GM23248 (cell line): ENCODE results near the gene GCLM. TPM values are rescaled to one million over a fixed set of nuclear protein-coding genes. Genes with fewer than 3 reads are reported as not detected.
"Not testable (repeated sequence)": the region's sequence is repeated elsewhere in the genome, so short reads cannot be mapped to it uniquely, and the experiment has no call there.

ENCODE experiments used
- DNase-seq: peaks from one replicate; pipeline ENCODE4 v3.0.0-alpha.2; 2015
- H2AFZ ChIP-seq: fragments of 200-600 bp; sonication (generic); 2 replicates; pipeline ENCODE4 v1.6.1; 2016; ENCODE audit warnings: antibody characterized with exemption
- H3F3A ChIP-seq: fragments of 200-600 bp; sonication (generic); 2 replicates; pipeline ENCODE4 v1.6.1; 2016; ENCODE audit warnings: mild to moderate bottlenecking, antibody characterized with exemption, mixed run types; ENCODE audit not compliant: insufficient read depth
- H3K27ac ChIP-seq: fragments of 200-600 bp; sonication (generic); 2 replicates; pipeline ENCODE4 v1.5.1; 2016; ENCODE audit warnings: mild to moderate bottlenecking
- H3K27me3 ChIP-seq: fragments of 200-600 bp; sonication (generic); replicated peaks from 2 replicates; pipeline ENCODE4 v1.6.1; 2016; ENCODE audit warnings: mild to moderate bottlenecking; ENCODE audit not compliant: insufficient read depth
- H3K36me3 ChIP-seq: fragments of 200-600 bp; sonication (generic); 2 replicates; pipeline ENCODE4 v1.6.1; 2016; ENCODE audit warnings: low read depth, mild to moderate bottlenecking
- H3K4me1 ChIP-seq: fragments of 200-600 bp; sonication (generic); 2 replicates; pipeline ENCODE4 v1.6.1; 2016; ENCODE audit warnings: mild to moderate bottlenecking; ENCODE audit not compliant: insufficient read depth
- H3K4me2 ChIP-seq: fragments of 200-600 bp; sonication (generic); one replicate; pipeline ENCODE4 v1.6.1; 2016; ENCODE audit warnings: mild to moderate bottlenecking; ENCODE audit not compliant: unreplicated experiment
- H3K4me3 ChIP-seq: fragments of 200-600 bp; sonication (generic); 2 replicates; pipeline ENCODE4 v1.5.1; 2016; ENCODE audit warnings: mild to moderate bottlenecking
- H3K79me2 ChIP-seq: fragments of 200-600 bp; sonication (generic); 2 replicates; pipeline ENCODE4 v1.6.1; 2016; ENCODE audit warnings: mild to moderate bottlenecking; ENCODE audit not compliant: insufficient read depth
- H3K9ac ChIP-seq: fragments of 200-600 bp; sonication (generic); 2 replicates; pipeline ENCODE4 v1.6.1; 2016; ENCODE audit warnings: mild to moderate bottlenecking
- H3K9me2 ChIP-seq: fragments of 200-600 bp; sonication (generic); 2 replicates; pipeline ENCODE4 v1.6.1; 2016; ENCODE audit warnings: mixed run types, mild to moderate bottlenecking, moderate library complexity; ENCODE audit not compliant: insufficient read depth
- H3K9me3 ChIP-seq: fragments of 200-600 bp; sonication (generic); one replicate; pipeline ENCODE4 v1.6.1; 2017; ENCODE audit warnings: low read depth
- H4K20me1 ChIP-seq: fragments of 200-600 bp; sonication (generic); 2 replicates; pipeline ENCODE4 v1.6.0; 2016; ENCODE audit not compliant: insufficient read depth
- EZH2 ChIP-seq: fragments of 200-600 bp; sonication (generic); IDR thresholded peaks from 2 replicates; pipeline ENCODE4 v1.6.1; 2018; ENCODE audit warnings: antibody characterized with exemption, mild to moderate bottlenecking; ENCODE audit not compliant: insufficient read depth, poor library complexity, severe bottlenecking
- EZH2phosphoT487 ChIP-seq: fragments of 200-600 bp; sonication (generic); IDR thresholded peaks from 2 replicates; pipeline ENCODE4 v1.6.1; 2018; ENCODE audit warnings: antibody characterized with exemption, moderate library complexity, mild to moderate bottlenecking, low read depth; ENCODE audit not compliant: insufficient read depth
- WGBS, 2 experiments: methylation state at CpG; one replicate each; pipeline ENCODE4 v1.1.6; 2015 to 2017; ENCODE audit warnings: low lambda C conversion rate in 2 of 2, low coverage in 1 of 2; ENCODE audit errors: missing lambda C conversion rate in 2 of 2; 5-methylcytosine and 5-hydroxymethylcytosine counted together
- in situ Hi-C: fragments of 300-500 bp; cut with MboI; formaldehyde crosslinking; loops from 2 replicates; pipeline ENCODE4 v1.15.0; 2020
- polyA plus RNA-seq: library from polyadenylated mRNA; unstranded; fragments of >200 nt; fragmentation: Nextera tagmentation; extraction: Ambion mirVana; gene quantifications from 2 replicates; pipeline ENCODE4 v1.2.1, GENCODE V29; 2016
- total RNA-seq: library from RNA; depleted of rRNA; stranded (reverse); fragments of >200 nt; shearing (Covaris generic); gene quantifications from 2 replicates; pipeline ENCODE4 v1.2.3, GENCODE V29; 2014

Gene GCLM
- total and polyA plus RNA-seq, 2 experiments from 2014 or later: 32.7 to 69.0 TPM

DNA sequence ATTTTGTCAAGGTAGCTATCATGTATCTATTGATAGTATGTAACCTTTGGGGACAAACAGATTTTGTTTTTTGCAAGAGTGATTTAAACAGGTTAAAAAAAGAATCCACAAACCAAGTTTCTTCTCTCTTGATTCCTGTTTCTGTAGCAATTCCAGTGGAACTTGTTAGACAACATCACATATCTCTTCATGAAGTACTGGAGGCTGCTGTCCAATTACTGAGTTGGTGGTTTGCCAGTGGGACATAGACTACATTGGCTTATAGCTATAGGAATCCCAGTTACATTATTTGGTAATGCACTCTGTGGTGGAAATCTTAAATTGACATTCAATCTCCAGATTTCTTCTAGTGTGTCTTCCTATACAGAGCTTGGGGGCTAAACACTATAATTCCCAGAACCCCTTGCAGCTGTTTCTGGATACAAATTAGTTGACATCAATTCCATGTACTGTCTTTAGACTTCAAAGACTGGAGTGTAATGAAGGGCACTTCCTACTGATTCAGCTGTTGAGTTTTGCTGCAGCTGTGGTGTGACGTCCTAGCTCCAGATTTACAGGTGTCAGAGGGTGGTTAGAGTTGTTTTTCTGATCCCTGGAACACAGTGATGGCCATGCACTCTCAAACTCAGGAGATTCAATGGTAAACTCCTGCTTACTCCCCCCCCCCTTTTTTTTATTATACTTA is 29.4 kb upstream of the GCLM start:
- no peak overlapping the region for H3K27ac ChIP-seq
- WGBS, 2 experiments: 12 to 19% methylated on average over 1 of the region's 1 CpG

DNA sequence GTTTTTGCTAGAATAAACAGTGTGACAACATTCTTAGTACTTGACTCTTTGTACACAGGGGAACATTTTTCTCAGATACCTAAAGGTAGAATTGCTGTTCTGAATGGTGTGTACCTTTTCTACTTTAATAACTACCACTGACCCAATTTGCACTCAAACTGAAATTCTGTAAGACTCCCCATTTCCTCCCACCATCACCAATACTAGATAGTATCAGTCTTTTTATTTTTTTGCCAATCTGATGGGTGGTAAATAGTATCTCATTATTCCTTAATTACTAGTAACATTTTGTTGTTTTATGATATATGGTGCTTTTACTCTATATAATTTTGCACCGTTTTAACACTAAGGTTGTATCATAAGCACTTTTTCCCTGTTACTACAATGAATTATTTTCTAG is 28.8 kb upstream of the GCLM start:
- in situ Hi-C loops: no loop called here
- Histone ChIP-seq H2AFZ (no peak overlapping the region), H3F3A (no peaks in the 10 kb centered on the region), H3K36me3 (no peaks in the 10 kb centered on the region), H3K27ac (no peak overlapping the region), H3K9me3 (no peaks in the 10 kb centered on the region), H3K9ac (no peak overlapping the region), H3K9me2 (no peaks in the 10 kb centered on the region), H3K79me2 (no peaks in the 10 kb centered on the region), H4K20me1 (no peaks in the 10 kb centered on the region), H3K27me3 (no peaks in the 10 kb centered on the region), H3K4me1 (no peaks in the 10 kb centered on the region), H3K4me3 (no peak overlapping the region), H3K4me2 (no peak overlapping the region)
- DNase-seq: no peak
- WGBS, 2 experiments: 59% methylated on average over 1 of the region's 1 CpG
- TF ChIP-seq EZH2: no peak

More for the DNA sequence above, 29.4 kb upstream of the GCLM start:
- DNase-seq: peak; percentile 8
- H3K9ac ChIP-seq: no peak overlapping the region
- no peaks in the 10 kb centered on the region for H3K36me3 ChIP-seq
- no peaks in the 10 kb centered on the region for H3K79me2 ChIP-seq
- no peak overlapping the region for H3K4me2 ChIP-seq
- no peak for TF ChIP-seq EZH2phosphoT487
- no peak for TF ChIP-seq EZH2
- H3K27me3 ChIP-seq: no peaks in the 10 kb centered on the region
- no peaks in the 10 kb centered on the region for H3K9me2 ChIP-seq
- no peak overlapping the region for H3K4me3 ChIP-seq
- no peak overlapping the region for H2AFZ ChIP-seq
- H3K9me3 ChIP-seq: no peaks in the 10 kb centered on the region
- H3K4me1 ChIP-seq: no peaks in the 10 kb centered on the region
- no peaks in the 10 kb centered on the region for H4K20me1 ChIP-seq
- H3F3A ChIP-seq: no peaks in the 10 kb centered on the region
- in situ Hi-C loops: no loop called here

DNA sequence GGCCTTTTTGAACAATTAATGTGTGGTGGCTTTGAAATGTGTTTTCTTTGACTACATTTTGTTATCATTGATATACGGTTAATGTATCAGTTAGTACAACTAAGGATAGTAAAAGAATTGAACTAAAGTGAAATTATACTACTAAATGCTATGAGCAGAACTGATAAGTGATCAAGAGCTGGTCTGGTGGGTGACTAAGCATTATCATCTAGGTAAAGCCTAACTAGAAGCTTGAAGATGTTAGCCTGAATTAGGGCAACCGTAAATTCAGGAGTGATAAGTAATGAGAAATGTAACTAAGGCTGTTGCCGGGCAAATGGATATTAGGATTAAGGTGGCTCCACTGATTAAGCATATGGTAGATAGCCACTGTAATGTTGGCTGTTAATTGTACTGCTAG is 16.0 kb upstream of the GCLM start:
- 78 to 79% methylated on average over 3 of the region's 3 CpGs for WGBS, 2 experiments
- Histone ChIP-seq H3K9ac (no peak overlapping the region), H3K9me3 (no peaks in the 10 kb centered on the region), H3K27me3 (no peaks in the 10 kb centered on the region), H3F3A (no peaks in the 10 kb centered on the region), H4K20me1 (no peaks in the 10 kb centered on the region), H3K4me2 (no peak overlapping the region), H3K27ac (no peak overlapping the region), H3K9me2 (no peaks in the 10 kb centered on the region), H3K4me1 (no peaks in the 10 kb centered on the region), H3K79me2 (no peaks in the 10 kb centered on the region), H3K4me3 (no peak overlapping the region), H3K36me3 (no peaks in the 10 kb centered on the region), H2AFZ (no peak overlapping the region)
- no peak for DNase-seq
- in situ Hi-C loops: no loop called here
- TF ChIP-seq EZH2phosphoT487: no peak
- no peak for TF ChIP-seq EZH2

DNA sequence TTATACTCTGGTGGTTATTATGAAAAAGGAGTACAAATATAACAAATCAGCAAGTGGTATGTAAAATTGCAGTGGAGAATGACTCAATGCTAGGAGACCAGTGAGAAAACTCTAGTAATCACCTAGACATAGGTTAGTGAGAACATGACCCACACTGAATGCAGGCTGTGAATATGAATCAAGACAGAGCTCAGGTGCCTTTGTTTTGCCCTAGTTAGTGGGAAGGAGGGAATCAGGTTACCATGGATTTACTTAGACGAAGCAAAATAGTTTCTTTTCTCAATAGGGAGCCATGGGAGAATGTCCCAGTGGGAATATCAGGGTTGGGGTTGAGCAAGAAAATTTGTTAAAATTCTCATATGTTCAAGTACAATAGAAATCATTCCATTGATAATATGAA is 10.6 kb upstream of the GCLM start:
- Histone ChIP-seq H3K9ac (no peak overlapping the region), H3K4me2 (no peak overlapping the region), H3K4me1 (no peaks in the 10 kb centered on the region), H3K79me2 (no peaks in the 10 kb centered on the region), H2AFZ (no peak overlapping the region), H3K9me3 (no peaks in the 10 kb centered on the region), H3K9me2 (no peaks in the 10 kb centered on the region), H4K20me1 (no peaks in the 10 kb centered on the region), H3K27me3 (no peaks in the 10 kb centered on the region), H3K36me3 (no peaks in the 10 kb centered on the region), H3F3A (no peaks in the 10 kb centered on the region), H3K27ac (no peak overlapping the region), H3K4me3 (no peak overlapping the region)
- in situ Hi-C loops: no loop called here
- TF ChIP-seq EZH2phosphoT487 (no peak), EZH2 (no peak)
- DNase-seq: no peak
- WGBS, 2 experiments: 35 to 60% methylated on average over 1 of the region's 1 CpG

- no peaks in the 10 kb centered on the region for H3K36me3 ChIP-seq
- H3F3A ChIP-seq: no peaks in the 10 kb centered on the region
- H3K9me3 ChIP-seq: no peaks in the 10 kb centered on the region
- DNase-seq: no peak
- no peaks in the 10 kb centered on the region for H3K9me2 ChIP-seq
- in situ Hi-C loops: no loop called here
- no peak overlapping the region for H3K4me3 ChIP-seq
- no peaks in the 10 kb centered on the region for H3K79me2 ChIP-seq
- no peaks in the 10 kb centered on the region for H4K20me1 ChIP-seq
- H3K27ac ChIP-seq: no peak overlapping the region
- no peaks in the 10 kb centered on the region for H3K4me1 ChIP-seq
- H3K27me3 ChIP-seq: no peaks in the 10 kb centered on the region
- no peak overlapping the region for H3K9ac ChIP-seq
- TF ChIP-seq EZH2phosphoT487 (no peak), EZH2 (no peak)
- H2AFZ ChIP-seq: no peak overlapping the region
- H3K4me2 ChIP-seq: no peak overlapping the region
- 84 to 87% methylated on average over 10 of the region's 10 CpGs for WGBS, 2 experiments
Observed at GRCh38 chr1:93917302-93917701, 8.1 kb upstream of the GCLM start.

- H3K4me2 ChIP-seq, H3K36me3 ChIP-seq, H3K27ac ChIP-seq, DNase-seq, H3K9ac ChIP-seq, H3K9me2 ChIP-seq, H2AFZ ChIP-seq, H3K27me3 ChIP-seq, H4K20me1 ChIP-seq, in situ Hi-C loops, H3K4me3 ChIP-seq, H3K9me3 ChIP-seq: not testable (repeated sequence)
- Histone ChIP-seq H3F3A (peaks cover 28% of the 10 kb centered on the region), H3K4me1 (peaks cover 17% of the 10 kb centered on the region), H3K79me2 (peaks cover 30% of the 10 kb centered on the region)
- 92 to 98% methylated on average over 3 of the region's 3 CpGs for WGBS, 2 experiments
Observed at GRCh38 chr1:93910880-93911279, 1.6 kb upstream of the GCLM start.
